K562 (cell line): ENCODE results near the gene AARSD1. TPM values are rescaled to one million over a fixed set of nuclear protein-coding genes. Genes with fewer than 3 reads are reported as not detected.

Experiments used
- BDP1 ChIP-seq: IDR thresholded peaks from 3 replicates; pipeline ENCODE4 v1.6.1; 2011; ENCODE audit not compliant: insufficient read length, insufficient read depth
- E2F3 ChIP-seq: fragments of 250-450 bp; sonication (Bioruptor Pico); IDR thresholded peaks from 2 replicates; pipeline ENCODE4 v1.4.0; 2020; ENCODE audit warnings: mild to moderate bottlenecking
- FUS ChIP-seq: fragments of 200-400 bp; formaldehyde crosslinking; optimal IDR thresholded peaks from 2 replicates; pipeline ENCODE3; 2017; ENCODE audit warnings: low read depth, low read length
- HIVEP1 ChIP-seq: fragments of 250-450 bp; sonication (Bioruptor Pico); IDR thresholded peaks from 2 replicates; pipeline ENCODE4 v1.4.0; 2020; ENCODE audit warnings: mild to moderate bottlenecking
- ILF3 ChIP-seq: fragments of 450-650 bp; IDR thresholded peaks from 2 replicates; pipeline ENCODE4 v1.6.1; 2018; ENCODE audit warnings: antibody characterized with exemption, mild to moderate bottlenecking, moderate library complexity, borderline replicate concordance
- KLF10 ChIP-seq: fragments of 250-450 bp; sonication (Bioruptor Pico); IDR thresholded peaks from 2 replicates; pipeline ENCODE4 v1.6.1; 2021; ENCODE audit warnings: matching md5 sums
- LCOR ChIP-seq: sonication (generic); formaldehyde crosslinking; IDR thresholded peaks from 2 replicates; pipeline ENCODE4 v1.8.0; 2022; ENCODE audit warnings: mild to moderate bottlenecking, missing genetic modification reagents
- NR3C1 ChIP-seq: sonication (generic); formaldehyde crosslinking; IDR thresholded peaks from 2 replicates; pipeline ENCODE4 v1.8.1; 2022; ENCODE audit warnings: missing genetic modification reagents
- NUFIP1 ChIP-seq: fragments of 450-650 bp; IDR thresholded peaks from 2 replicates; pipeline ENCODE4 v1.6.1; 2018; ENCODE audit not compliant: partially characterized antibody
- TEAD1 ChIP-seq, 2 experiments: fragments of 450-650 bp in 1 of 2; sonication (generic) in 1 of 2; formaldehyde crosslinking; IDR thresholded peaks; 2 replicates each; pipeline versions ENCODE4 v1.4.0 to v1.8.0; 2020 to 2022; ENCODE audit warnings: mild to moderate bottlenecking in 2 of 2, missing genetic modification reagents in 1 of 2
- ZBTB12 ChIP-seq: fragments of 250-450 bp; sonication (Bioruptor Pico); IDR thresholded peaks from 2 replicates; pipeline ENCODE4 v1.4.0; 2020
- ZC3H11A ChIP-seq: IDR thresholded peaks from 2 replicates; pipeline ENCODE4 v1.6.1; 2012; ENCODE audit warnings: low read depth, low read length, improper control_type of control experiment
- ZNF586 ChIP-seq: fragments of 450-650 bp; formaldehyde crosslinking; conservative IDR thresholded peaks from 2 replicates; pipeline ENCODE4 v1.4.0; 2020; ENCODE audit warnings: mild to moderate bottlenecking, moderate library complexity
- ZNF707 ChIP-seq: fragments of 250-450 bp; sonication (Bioruptor Pico); conservative IDR thresholded peaks from 2 replicates; pipeline ENCODE4 v1.8.0; 2022; ENCODE audit warnings: inconsistent platforms, mild to moderate bottlenecking, moderate library complexity
- ZSCAN32 ChIP-seq: fragments of 450-650 bp; formaldehyde crosslinking; IDR thresholded peaks from 2 replicates; pipeline ENCODE4 v1.4.0; 2020; ENCODE audit warnings: mild to moderate bottlenecking, moderate library complexity
- polyA plus RNA-seq, 8 experiments: library from polyadenylated mRNA; depleted of rRNA in 4 of 8; stranded (reverse) in 5 of 8; unstranded in 3 of 8; fragments of >200 nt; fragmentation: Nextera tagmentation in 2 of 8; fragmentation: Illumina TruSeq in 1 of 8; extraction: Ambion mirVana in 2 of 8; extraction: Trizol in 1 of 8; gene quantifications; 2 replicates each; pipeline versions ENCODE4 v1.2.1 to v1.2.3, GENCODE V29; 2011 to 2014; ENCODE audit warnings: inconsistent platforms in 1 of 8, missing spikeins in 1 of 8
- total RNA-seq, 7 experiments: library from RNA; depleted of rRNA in 6 of 7; stranded (reverse); fragments of >200 nt in 6 of 7; fragmentation: Illumina TruSeq in 2 of 7; extraction: Trizol in 2 of 7; gene quantifications; 2 replicates each; pipeline versions ENCODE4 v1.2.1 to v1.2.3, GENCODE V29; 2011 to 2021; ENCODE audit warnings: low replicate concordance in 1 of 7
- TF ChIP-seq, protein P1 (sequence below): sonication (generic); formaldehyde crosslinking; IDR thresholded peaks from 2 replicates; pipeline ENCODE4 v1.8.1; 2023; ENCODE audit warnings: mild to moderate bottlenecking, missing genetic modification reagents
- TF ChIP-seq, protein P2 (sequence below): fragments of 450-650 bp; IDR thresholded peaks from 2 replicates; pipeline ENCODE4 v1.6.1; 2016; ENCODE audit warnings: borderline replicate concordance
- TF ChIP-seq, protein P3 (sequence below): fragments of 200-800 bp; sonication (Bioruptor generic); IDR thresholded peaks from 2 replicates; pipeline ENCODE4 v1.6.1; 2016; ENCODE audit warnings: missing genetic modification characterization, missing compliant biosample characterization

Gene AARSD1
- total and polyA plus RNA-seq, 9 of the 15 experiments (the other 6 are each of a cell fraction or from before 2014, with no cell fraction given): 51.7 to 98.5 (median 68.6) TPM

DNA sequence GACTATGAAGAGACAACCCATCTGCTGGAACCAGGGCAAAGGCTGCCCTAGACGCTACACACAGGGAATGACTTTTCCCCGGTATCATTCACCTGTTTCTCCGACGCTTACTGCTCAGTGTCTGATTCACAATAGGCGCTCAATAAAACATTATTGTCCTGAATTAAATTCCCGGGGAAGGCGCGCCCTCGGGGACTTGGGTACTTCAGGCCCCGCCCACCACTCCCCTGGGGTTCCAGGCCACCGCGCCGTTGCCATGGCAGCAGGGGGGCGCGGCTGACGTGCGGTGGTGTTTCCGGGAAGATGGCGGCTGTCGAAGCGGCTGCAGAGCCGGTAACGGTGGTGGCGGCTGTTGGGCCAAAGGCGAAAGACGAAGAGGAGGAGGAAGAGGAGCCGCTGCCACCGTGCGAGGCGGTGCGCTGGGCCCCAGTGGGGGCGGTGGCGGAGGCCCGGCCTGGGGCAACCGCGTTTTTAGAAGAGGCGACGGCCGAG is 16.1 kb upstream of the AARSD1 start, which contains the start of gene RUNDC1 (continued):
- no peak for TF ChIP-seq LCOR
- TF ChIP-seq, protein P1, sequence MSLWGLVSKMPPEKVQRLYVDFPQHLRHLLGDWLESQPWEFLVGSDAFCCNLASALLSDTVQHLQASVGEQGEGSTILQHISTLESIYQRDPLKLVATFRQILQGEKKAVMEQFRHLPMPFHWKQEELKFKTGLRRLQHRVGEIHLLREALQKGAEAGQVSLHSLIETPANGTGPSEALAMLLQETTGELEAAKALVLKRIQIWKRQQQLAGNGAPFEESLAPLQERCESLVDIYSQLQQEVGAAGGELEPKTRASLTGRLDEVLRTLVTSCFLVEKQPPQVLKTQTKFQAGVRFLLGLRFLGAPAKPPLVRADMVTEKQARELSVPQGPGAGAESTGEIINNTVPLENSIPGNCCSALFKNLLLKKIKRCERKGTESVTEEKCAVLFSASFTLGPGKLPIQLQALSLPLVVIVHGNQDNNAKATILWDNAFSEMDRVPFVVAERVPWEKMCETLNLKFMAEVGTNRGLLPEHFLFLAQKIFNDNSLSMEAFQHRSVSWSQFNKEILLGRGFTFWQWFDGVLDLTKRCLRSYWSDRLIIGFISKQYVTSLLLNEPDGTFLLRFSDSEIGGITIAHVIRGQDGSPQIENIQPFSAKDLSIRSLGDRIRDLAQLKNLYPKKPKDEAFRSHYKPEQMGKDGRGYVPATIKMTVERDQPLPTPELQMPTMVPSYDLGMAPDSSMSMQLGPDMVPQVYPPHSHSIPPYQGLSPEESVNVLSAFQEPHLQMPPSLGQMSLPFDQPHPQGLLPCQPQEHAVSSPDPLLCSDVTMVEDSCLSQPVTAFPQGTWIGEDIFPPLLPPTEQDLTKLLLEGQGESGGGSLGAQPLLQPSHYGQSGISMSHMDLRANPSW (CRISPR knock-in tag): no peak
- no peak for TF ChIP-seq ZNF707 (CRISPR knock-in tag)
- TF ChIP-seq, protein P2, sequence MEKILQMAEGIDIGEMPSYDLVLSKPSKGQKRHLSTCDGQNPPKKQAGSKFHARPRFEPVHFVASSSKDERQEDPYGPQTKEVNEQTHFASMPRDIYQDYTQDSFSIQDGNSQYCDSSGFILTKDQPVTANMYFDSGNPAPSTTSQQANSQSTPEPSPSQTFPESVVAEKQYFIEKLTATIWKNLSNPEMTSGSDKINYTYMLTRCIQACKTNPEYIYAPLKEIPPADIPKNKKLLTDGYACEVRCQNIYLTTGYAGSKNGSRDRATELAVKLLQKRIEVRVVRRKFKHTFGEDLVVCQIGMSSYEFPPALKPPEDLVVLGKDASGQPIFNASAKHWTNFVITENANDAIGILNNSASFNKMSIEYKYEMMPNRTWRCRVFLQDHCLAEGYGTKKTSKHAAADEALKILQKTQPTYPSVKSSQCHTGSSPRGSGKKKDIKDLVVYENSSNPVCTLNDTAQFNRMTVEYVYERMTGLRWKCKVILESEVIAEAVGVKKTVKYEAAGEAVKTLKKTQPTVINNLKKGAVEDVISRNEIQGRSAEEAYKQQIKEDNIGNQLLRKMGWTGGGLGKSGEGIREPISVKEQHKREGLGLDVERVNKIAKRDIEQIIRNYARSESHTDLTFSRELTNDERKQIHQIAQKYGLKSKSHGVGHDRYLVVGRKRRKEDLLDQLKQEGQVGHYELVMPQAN: peak; percentile 83; the same call in 1 of the 2 replicates
- TF ChIP-seq BDP1: no peak
- TF ChIP-seq ZSCAN32 (CRISPR knock-in tag): no peak
- TF ChIP-seq, protein P3, sequence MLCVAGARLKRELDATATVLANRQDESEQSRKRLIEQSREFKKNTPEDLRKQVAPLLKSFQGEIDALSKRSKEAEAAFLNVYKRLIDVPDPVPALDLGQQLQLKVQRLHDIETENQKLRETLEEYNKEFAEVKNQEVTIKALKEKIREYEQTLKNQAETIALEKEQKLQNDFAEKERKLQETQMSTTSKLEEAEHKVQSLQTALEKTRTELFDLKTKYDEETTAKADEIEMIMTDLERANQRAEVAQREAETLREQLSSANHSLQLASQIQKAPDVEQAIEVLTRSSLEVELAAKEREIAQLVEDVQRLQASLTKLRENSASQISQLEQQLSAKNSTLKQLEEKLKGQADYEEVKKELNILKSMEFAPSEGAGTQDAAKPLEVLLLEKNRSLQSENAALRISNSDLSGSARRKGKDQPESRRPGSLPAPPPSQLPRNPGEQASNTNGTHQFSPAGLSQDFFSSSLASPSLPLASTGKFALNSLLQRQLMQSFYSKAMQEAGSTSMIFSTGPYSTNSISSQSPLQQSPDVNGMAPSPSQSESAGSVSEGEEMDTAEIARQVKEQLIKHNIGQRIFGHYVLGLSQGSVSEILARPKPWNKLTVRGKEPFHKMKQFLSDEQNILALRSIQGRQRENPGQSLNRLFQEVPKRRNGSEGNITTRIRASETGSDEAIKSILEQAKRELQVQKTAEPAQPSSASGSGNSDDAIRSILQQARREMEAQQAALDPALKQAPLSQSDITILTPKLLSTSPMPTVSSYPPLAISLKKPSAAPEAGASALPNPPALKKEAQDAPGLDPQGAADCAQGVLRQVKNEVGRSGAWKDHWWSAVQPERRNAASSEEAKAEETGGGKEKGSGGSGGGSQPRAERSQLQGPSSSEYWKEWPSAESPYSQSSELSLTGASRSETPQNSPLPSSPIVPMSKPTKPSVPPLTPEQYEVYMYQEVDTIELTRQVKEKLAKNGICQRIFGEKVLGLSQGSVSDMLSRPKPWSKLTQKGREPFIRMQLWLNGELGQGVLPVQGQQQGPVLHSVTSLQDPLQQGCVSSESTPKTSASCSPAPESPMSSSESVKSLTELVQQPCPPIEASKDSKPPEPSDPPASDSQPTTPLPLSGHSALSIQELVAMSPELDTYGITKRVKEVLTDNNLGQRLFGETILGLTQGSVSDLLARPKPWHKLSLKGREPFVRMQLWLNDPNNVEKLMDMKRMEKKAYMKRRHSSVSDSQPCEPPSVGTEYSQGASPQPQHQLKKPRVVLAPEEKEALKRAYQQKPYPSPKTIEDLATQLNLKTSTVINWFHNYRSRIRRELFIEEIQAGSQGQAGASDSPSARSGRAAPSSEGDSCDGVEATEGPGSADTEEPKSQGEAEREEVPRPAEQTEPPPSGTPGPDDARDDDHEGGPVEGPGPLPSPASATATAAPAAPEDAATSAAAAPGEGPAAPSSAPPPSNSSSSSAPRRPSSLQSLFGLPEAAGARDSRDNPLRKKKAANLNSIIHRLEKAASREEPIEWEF (CRISPR knock-in tag): no peak
- TF ChIP-seq E2F3 (CRISPR knock-in tag): no peak
- no peak for TF ChIP-seq ILF3
- no peak for TF ChIP-seq KLF10 (CRISPR knock-in tag)
- TF ChIP-seq FUS: no peak
- no peak for TF ChIP-seq NUFIP1
- TF ChIP-seq HIVEP1: no peak
- TF ChIP-seq NR3C1 (CRISPR knock-in tag): no peak
- TF ChIP-seq ZC3H11A: no peak
- no peak for TF ChIP-seq TEAD1 (CRISPR knock-in tag; IDR thresholded peaks at IDR 0.05)
- TF ChIP-seq ZBTB12: no peak
- TF ChIP-seq ZNF586 (CRISPR knock-in tag): no peak
